ENCODE results near the gene TPRA1.
"Not testable (repeated sequence)": the region's sequence is repeated elsewhere in the genome, so short reads cannot be mapped to it uniquely, and the experiment has no call there.

Gene TPRA1

GRCh38 chr3:127535106-127535785, 55.3 kb downstream of the TPRA1 start:
- DNase-seq = no peak

GRCh38 chr3:127534564-127534963, 56.0 kb downstream of the TPRA1 start:
- no peak for DNase-seq

DNA sequence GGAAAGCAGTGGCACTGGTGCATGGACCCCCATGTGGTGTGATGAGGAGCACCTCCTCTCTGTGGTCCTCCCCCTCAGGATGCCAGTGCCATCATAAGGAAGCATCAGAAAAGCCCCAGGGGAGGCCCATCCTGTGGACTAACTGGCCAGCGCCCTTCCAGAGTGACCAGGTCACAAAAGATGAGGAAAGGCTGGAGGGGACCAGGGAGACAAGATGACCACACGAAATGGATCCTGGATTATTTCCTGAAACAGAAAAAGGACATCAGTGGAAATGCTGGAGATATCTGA, 56.4 kb downstream of the TPRA1 start:
- no peak for DNase-seq

GRCh38 chr3:127532561-127533203, 57.9 kb downstream of the TPRA1 start:
- no peak for DNase-seq

DNA sequence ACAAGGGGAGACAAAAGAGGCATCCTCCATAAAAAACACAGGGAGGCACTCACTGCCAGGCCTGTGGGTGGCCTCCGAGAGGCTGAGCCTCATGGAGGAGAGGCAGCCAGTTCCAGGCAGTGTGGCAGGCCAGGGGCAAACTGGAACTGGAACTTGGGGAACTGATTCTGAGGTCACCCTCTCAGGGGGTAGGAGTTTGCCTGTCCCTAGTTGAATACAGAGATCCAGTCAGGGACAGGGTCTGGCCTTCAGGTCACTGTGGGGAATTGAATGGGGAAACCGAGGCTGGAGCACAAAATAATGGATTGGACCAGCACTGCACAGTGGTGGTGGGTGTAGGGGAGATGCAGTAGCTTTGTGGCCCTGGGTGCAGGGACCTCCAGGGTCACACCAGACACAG, 58.7 kb downstream of the TPRA1 start:
- DNase-seq = no peak

- not testable (repeated sequence) for DNase-seq
Measured at GRCh38 chr3:127530863-127531262, 59.7 kb downstream of the TPRA1 start.

- DNase-seq = no peak
Measured at GRCh38 chr3:127529346-127530188, 61.0 kb downstream of the TPRA1 start.

- DNase-seq = no peak
Measured at GRCh38 chr3:127525373-127525772, 65.2 kb downstream of the TPRA1 start.

GRCh38 chr3:127524296-127524896, 66.1 kb downstream of the TPRA1 start:
- DNase-seq = no peak
